Muscle of back (tissue), 11 donors: ENCODE measurements around the gene ANKS1B. TPM values are rescaled to one million over a fixed set of nuclear protein-coding genes. Genes with fewer than 3 reads are reported as not detected.
A peak's percentile ranks its signal among the peaks of the same experiment; 100 is the strongest.

Experiments used
- DNase-seq, 3 donors: peaks; one replicate each; pipeline versions ENCODE4 v3.0.0 to v3.0.0-alpha.2; 2013
- polyA plus RNA-seq, 10 donors: library from polyadenylated mRNA; unstranded; fragments of 120-200 nt; gene quantifications; one replicate each; pipeline ENCODE4 v1.2.1, GENCODE V29; 2013; ENCODE audit not compliant: insufficient read length in 10 of 10

ANKS1B gene
- polyA plus RNA-seq, 10 donors, result 2.1 to 4.8 (median 3.1) TPM

DNA sequence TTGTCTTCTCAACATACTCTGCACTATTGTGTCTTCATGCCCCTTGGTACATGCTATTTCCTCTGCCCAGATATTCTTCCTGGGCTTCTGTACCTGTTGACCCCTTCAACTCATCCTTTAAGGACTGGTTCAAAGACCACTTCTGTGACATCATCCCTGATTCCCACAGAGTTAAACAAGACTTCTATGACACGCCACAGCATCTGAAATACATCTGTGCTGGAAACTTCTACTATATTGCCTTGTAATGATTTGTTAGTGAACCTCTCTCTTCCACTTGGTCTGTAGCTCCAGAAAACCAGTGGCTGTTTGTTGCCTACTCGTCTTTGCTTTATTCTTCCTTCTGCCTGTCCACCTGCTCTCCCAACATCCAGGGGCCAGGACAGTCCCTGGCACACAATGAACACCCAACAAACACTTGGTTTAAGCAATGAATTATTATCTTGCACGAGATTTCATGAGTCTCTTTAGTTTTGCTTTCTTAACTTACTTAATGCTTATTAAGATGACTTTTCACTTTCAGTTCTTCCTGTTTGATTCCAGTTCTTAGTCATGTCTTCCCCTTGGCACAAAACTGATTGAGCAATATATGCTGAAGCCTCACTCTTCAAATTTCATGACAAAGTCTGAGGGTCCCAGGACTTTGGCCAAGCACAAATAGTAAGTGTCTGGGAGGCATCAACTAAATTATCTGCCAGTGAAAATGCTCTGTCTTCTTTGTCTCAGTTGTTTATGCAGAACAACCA, 853.8 kb downstream of the ANKS1B start:
- peak in 2 of 3 donors; percentile 12 to 49 for DNase-seq

DNA sequence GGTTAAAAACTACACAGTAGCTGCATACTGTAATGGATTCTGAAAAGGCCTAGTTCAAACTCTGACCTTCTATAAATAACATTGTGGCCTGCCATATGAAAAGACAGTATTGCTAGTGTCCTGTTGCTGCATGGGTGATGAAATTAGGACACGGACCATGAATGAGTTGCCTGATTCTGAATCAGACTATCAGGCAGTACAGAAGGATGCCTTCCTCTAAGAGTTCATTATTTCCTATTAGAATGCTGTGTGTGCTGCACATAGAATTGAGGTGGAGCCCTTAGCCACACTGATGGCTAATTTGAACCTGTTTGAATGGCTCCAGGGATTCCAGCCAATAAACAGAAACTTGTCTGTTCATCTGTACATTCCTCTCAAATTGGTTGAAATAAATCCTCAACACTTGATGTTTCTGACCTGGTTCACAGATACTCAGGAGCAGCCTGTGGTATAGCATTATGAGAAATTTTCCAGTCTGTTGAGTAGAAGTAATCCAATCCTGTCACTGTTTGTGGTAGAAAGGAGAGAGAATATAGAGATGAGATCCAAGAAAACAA, 856.4 kb downstream of the ANKS1B start:
- no peak for DNase-seq

DNA sequence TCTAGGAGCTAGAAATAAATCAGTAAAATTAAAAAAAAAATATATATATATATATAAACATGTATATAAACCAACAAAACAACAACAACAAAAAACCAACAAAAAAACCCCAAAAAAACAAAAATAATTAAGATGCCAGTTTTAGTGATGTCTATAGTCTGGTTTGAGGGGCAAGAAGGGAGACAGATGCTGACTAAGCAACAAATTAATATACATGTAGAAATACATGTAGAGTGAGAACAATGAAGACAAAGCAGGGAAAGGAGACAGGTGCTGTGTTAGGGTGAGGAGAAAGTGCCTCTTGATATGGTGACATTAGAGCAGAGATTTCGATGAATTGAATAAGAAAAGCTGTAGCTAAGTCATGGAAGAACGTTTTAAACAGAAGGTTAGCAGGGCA, 861.8 kb downstream of the ANKS1B start:
- no peak for DNase-seq

DNA sequence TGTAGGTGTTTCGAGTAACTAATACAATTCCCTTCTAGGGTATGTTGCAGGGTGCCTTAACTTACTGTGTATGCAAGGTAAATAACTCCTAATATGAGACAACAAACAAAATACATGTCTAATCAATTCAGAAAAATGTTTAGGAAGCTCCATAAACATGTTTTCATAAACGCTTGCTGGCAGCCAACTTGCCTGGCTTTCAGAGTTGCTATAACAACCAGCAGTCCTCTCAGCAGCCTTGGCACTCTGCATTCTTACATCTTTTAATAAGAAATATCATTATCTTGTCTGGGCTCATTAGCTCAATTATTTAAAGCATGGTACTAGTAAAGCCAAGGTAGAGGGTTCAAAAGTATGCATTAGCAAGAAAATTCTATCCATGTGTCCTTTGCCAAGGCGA, 862.2 kb downstream of the ANKS1B start:
- DNase-seq, result no peak

DNA sequence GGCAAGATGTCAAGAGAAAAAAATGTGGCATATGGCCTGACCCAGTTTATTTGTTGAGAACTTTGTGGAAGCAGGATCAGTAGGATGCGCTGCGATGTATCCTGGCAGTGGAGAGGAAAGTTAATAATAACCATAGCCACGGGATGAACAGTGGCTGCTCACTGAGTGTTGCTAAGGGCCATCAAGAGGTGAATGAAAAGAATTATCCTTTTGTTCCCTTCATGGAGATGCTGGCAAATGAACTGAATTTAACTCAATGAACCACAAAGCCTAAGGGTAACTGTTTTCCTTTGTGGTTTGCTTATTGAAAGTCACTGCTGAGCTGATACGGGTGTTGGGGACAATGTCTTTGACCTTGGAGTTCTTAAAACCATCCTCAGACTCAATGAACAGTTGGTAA, 863.2 kb downstream of the ANKS1B start:
- no peak for DNase-seq

DNA sequence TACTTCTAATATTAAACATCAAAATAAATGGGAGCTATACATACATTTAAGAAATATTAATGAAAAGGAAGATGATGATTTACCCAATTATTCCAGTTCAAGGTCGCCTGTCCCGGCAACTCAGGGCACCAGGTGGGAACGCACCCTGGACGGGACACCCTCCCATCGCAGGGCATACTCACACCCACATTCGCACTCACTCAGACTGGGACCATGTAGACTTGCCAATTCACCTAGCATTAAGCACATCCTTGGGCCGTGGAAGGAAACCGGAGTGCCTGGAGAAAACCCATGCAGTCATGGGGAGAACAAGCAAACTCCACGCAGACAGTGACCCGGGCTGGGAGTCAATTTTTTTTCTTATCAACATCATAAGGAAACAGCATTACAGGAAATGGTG, 864.8 kb downstream of the ANKS1B start:
- no peak for DNase-seq

DNA sequence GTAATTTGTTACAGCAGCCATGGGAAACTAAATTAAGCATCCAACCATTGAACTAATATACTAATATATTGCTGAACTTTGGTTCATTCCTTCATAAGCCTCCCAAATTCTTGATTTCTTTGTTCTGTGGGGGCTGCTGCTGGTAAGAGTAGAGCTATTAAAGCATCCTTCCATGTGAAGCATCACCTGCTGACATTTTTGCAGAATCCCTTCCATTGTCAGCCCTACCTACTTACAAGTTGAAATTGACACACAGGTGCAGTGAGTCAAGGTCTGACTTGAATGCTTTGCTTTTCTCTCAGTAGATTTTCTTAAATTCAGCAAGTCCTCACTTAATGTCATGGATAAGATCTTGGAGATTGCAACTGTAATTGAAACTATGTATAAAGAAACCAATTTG, 865.3 kb downstream of the ANKS1B start:
- DNase-seq, result no peak

DNA sequence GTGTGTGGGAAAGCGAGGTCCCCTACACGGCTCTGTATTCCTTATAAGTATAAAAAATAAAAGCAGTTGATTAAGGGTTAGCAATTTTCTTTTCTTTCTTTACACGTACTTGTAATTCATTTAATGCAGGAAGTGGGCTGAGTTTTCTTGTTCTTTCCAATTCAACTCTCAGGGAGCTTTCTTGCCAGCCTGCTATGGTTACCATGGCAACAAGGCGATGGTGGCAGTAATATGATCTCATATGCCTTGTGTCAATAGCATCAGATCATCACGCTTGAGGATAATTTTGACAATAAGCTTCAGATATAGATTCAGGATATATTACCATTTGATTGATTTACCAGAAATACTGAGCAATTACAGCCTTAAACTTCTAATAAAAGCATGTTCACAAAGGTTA, 873.1 kb downstream of the ANKS1B start:
- no peak for DNase-seq

DNA sequence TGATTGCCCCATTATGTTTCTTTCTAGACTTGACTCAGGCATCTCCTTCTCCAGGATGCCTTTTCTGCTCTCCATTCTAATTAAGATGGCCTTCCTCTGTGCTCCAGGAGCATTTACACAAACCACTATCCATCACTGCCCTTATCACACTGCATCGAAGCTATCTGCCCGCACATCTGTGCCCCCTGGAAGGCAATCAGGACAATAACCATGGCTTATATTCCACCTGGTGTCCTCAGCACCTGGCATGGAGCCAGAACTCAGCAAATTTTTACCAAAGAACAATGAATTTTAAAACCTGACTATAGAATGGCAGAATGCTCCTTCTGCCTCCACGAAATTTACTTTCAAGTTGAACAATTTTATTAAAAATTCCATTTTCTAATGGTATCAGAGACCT, 873.9 kb downstream of the ANKS1B start:
- no peak for DNase-seq

DNA sequence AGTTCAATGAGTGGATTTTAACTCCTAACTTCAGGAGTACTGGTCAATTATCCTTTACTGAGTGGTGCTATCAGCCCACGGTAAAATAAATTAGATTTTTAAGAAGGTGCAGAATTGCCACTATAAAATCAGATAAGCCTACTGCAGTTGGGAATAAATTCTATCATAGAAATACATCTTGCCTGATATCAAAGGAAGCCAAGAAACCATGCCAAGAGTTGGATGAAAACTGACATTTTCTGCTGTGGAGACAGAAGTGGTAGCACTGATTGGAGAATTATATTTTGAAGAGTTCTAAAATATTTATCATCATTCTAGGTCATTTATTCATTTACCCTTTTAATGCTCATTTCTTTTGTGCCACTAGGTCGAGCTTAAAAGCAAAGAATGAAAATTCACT, 874.5 kb downstream of the ANKS1B start:
- DNase-seq, result no peak

DNA sequence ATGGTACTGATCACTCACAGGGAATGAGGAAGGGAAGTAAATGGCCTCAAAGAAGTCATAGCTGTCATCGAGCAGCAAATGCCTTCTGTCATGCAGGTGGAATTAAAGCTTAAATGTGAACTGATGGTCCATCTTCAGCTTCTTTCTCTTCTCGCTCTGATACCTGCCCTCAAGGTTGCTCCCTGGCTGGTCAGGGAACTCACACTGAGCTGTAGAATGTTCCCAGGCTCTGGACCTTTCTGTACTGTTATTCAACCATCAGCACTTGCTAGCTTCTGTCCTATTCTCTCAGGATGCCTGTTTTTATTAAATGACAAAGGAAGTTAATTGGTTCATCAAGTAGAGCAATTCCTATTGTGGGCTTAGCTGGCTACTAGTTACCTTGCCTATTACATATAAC, 875.8 kb downstream of the ANKS1B start:
- no peak for DNase-seq

DNA sequence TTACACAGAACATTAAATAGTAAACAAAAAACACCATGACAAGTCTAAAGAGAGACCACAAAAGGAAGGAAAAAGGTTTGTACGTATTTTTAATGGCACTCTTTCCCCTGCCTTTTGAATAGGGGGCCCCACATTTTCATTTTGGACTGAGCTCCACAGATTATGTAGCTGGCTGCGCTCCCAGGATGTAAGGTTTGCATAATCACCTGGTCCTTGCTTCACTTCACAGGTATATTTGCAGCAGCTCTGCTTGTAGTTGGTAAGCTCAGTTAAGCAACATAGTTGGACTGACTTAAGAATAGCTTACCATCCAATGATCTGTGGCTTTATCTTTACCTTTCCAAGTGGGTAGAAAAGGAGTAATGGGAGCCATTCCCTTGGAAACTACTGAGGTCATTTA, 885.0 kb downstream of the ANKS1B start:
- DNase-seq, result no peak

DNA sequence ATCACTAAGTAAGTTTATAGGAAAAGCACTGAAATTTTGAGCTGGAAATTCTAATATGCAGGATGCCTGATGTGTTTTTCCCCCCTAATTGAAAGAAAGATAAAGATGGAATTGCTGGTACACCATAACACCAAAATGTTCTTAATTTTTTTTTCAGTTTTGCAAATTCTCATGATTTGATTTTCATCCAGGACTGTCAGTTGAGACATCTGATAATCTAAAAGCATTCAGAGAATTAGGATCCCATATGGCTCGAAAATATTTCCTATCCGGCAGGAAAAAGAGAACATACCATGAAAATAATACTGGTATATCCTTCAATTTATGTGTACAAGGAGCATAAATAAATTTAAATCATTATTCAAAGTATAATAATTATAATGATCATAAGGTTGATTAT, 887.6 kb downstream of the ANKS1B start:
- no peak for DNase-seq

DNA sequence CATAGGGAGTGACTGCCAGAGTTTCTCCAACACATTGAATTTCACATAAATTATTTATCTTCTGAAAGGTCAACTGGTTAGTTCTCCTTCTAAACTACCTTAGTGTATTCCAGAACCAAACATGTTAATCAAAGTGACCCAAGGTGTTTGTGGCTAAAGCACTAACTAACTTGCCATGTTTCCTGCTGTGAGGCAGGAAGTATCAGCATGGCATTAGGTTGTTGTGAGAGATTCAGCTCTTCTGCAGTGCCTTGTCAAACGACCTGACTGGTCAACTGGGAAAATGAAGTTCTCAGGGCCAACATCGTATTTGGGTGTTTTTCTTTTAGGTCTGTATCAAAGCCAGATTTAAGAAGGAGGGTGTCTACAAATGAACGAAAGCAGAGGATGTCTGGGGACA, 891.6 kb downstream of the ANKS1B start:
- no peak for DNase-seq

DNA sequence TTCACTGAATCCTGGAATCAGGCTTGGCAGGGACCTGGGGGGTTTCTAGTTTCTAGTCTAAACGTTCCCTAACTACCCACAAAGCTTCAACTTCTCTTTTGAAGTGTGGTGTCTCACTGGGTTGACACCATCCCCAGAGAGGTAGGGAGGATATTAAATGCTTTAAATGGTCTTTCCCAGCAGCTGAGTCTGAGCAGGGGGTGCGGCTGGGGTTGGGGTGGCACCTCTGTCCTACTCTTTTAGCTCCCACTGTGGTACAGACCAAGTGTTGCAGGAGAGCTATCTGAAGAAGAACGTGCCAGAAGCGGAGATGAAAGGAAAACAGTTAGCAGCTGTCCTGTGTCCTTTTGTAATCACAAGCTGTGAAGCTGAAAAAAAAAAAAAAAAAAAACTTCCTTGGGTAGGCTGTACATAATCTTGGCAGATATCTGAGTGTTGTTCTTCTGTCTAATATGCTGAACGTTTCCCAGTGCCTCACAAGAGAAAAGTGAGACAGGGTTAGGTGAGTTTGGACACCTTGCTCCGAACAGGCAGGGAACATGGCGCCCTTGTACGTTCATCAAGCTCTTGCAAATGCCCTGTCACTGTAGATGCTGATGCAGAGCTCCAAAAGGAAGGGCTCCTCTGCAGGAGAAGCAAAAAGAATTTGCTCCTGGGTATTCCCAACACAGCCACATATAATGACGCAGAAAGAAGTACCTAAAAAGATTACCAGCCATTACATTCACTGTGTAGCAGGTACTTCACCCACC, 892.5 kb downstream of the ANKS1B start:
- no peak for DNase-seq

DNA sequence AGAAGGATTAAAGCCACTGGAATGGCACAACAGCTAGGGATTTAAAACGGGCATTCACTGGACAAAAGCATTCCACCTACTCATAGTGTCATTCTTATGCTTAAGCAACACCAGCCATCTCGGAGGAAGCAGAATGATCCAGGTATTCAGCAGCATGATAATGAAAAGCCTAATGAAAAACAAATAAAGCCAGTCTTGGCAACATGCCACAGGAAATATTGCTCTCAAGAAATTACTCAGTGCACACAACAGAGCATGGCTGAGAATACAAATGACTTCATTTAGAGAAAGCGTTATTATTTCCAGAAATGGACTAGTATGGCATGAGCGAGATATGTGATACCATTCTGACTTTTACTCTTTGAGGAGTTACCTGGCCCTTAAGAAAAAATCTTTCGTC, 897.5 kb downstream of the ANKS1B start:
- peak in 2 of 3 donors; percentile 2 to 8 for DNase-seq

DNA sequence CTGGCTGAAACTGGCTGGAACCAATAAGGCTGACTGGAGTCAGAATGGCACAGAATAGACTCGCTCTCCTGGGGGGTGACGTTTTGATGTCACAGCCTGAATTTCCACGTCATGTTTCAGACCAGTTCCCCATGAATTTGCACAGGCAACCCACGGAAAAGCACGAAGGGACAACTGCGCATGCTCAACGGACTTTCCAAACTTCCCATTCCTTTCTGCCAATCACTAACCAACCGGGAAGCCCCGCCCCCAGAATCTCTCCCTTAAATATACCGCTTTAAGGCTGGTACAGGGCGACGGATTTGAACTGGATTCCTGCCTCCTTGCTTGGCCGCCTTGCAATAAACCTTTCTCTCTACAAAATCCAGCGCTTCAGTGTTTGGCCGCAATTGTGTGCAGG, 904.9 kb downstream of the ANKS1B start:
- no peak for DNase-seq

DNA sequence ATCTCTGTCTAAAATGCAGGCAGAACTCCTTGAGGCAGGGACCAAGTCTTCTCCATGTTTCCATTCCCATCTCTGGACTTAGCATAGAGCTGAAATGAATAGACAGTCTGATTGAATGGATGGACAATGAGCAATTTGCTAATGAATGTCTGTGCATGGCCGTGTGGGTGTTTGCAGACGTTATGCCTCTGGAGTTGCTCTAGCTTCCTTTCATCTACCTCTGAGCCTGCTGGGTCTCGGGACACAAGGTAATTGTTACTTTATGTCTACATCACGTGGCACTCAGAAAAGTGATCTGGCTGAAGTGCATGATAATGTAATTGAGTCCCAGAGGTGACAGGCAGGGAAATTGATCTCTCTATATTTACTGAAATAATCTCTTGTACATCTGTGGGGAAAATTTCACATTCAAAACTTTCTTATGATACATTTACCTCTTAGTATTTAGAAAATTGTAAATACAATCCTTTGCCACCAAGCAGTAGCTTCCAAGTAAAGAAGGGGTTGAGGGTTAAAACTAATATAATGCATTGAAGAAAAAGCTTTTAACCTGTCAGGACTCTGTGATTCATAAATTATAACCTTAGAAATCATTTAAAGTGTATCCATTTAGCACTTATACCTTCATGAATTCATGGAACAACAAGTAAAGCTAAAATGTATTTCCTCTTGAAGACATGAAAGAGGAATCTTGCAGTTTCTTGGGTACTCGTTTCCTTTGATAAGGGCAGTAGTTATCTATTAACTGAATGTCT, 915.6 kb downstream of the ANKS1B start:
- no peak for DNase-seq

DNA sequence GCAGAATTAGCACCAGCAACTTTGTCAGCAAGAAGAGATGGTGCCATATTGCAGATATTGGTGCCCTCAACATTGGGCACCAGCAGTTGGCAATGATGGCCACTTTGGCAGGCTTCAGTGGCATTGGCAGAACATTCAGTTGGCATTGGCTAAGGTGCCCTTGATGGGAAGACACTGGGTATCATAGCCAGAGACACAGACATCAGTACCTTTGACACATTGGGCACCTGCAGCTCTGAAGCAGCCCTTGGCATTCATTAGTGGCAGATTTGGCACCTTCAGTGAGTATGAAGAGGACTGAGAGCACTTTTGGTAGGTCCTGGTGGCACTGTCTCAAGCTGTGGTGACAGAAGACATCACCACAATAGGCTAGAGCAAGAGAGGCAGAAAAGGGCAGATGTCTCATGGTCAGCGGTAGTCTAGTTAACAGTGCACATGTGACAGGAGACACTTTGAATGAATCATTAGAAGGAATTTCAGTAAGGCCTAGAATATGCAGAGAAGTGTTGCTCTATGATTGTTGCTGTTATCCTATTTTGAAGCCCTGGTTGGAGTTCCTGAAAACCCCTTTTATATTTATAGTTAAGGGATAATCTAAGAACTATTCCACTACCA, 917.5 kb downstream of the ANKS1B start:
- no peak for DNase-seq

DNA sequence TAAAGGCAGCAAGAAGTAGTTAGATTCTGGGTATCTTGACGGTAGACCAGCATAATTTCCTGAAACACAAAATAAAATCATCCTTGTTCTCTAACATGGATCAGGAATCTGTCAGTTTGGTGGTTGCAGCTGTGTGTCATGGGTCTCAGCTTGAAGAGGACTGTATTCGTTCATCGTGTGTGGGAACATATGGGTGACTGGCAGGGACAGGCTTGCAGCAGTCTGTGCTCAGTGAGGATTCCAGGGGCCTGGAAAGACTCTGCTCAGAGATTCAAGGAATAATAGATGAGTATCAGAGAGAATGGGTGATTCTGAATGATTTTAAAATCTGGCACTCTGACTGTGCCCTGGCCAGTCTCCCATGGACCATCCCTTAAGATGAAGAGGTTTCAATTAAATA, 918.0 kb downstream of the ANKS1B start:
- DNase-seq, result peak in 1 of 3 donors; percentile 17

DNA sequence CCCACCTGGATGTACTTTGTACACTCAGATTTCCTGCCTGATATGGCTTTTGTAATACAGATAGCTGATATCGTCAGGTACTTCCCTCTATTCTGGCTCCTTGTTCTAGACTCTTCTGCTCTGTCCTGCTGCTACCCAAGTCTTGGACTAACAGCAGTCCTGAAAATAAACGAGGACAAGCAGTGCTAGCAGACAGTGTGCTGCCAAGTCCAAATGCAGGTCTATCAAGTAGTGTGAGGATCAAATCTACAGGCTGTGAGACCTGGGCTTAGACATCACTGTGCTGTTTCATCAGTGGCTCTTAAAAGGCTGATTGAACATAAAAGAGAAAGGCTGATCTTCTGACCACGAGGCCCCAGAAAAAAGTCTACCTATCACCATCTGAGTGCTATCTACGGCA, 921.6 kb downstream of the ANKS1B start:
- no peak for DNase-seq
